HEK293 (cell line): ENCODE measurements around the gene KRTCAP2.

ENCODE experiments used
- HOXD13 ChIP-seq: sonication (generic); formaldehyde crosslinking; IDR thresholded peaks from 2 replicates; pipeline ENCODE4 v1.8.0; 2022; ENCODE audit warnings: missing genetic modification reagents, borderline replicate concordance
- KLF1 ChIP-seq: fragments of 450-650 bp; formaldehyde crosslinking; IDR thresholded peaks from 2 replicates; pipeline ENCODE4 v1.5.1; 2016; ENCODE audit warnings: missing biosample characterization, missing genetic modification characterization
- KLF9 ChIP-seq: fragments of 450-650 bp; formaldehyde crosslinking; IDR thresholded peaks from 2 replicates; pipeline ENCODE4 v1.5.1; 2016; ENCODE audit warnings: missing biosample characterization, missing genetic modification characterization, low read depth
- MZF1 ChIP-seq: fragments of 450-650 bp; formaldehyde crosslinking; IDR thresholded peaks from 2 replicates; pipeline ENCODE4 v1.5.1; 2017; ENCODE audit warnings: missing biosample characterization, missing genetic modification characterization, borderline replicate concordance
- OVOL3 ChIP-seq: fragments of 450-650 bp; formaldehyde crosslinking; IDR thresholded peaks from 2 replicates; pipeline ENCODE4 v1.5.1; 2016; ENCODE audit warnings: missing biosample characterization, missing genetic modification characterization
- SETDB1 ChIP-seq: IDR thresholded peaks from one replicate; pipeline ENCODE4 v1.6.1; 2017; ENCODE audit warnings: mild to moderate bottlenecking, low read length, moderate library complexity, mixed read lengths; ENCODE audit not compliant: insufficient read length
- ZFP37 ChIP-seq: fragments of 450-650 bp; formaldehyde crosslinking; IDR thresholded peaks from 2 replicates; pipeline ENCODE4 v1.5.1; 2016; ENCODE audit warnings: missing biosample characterization, missing genetic modification characterization
- ZFP41 ChIP-seq: fragments of 450-650 bp; formaldehyde crosslinking; IDR thresholded peaks from 2 replicates; pipeline ENCODE4 v1.5.1; 2016; ENCODE audit warnings: missing biosample characterization, missing genetic modification characterization, borderline replicate concordance
- ZNF2 ChIP-seq: fragments of 450-650 bp; formaldehyde crosslinking; IDR thresholded peaks from 2 replicates; pipeline ENCODE4 v1.5.1; 2016; ENCODE audit warnings: missing biosample characterization, missing genetic modification characterization
- ZNF214 ChIP-seq: fragments of 450-650 bp; formaldehyde crosslinking; IDR thresholded peaks from 2 replicates; pipeline ENCODE4 v1.5.1; 2017; ENCODE audit warnings: missing biosample characterization, mild to moderate bottlenecking, missing genetic modification characterization, borderline replicate concordance
- ZNF248 ChIP-seq: fragments of 450-650 bp; formaldehyde crosslinking; IDR thresholded peaks from 2 replicates; pipeline ENCODE4 v1.5.1; 2017; ENCODE audit warnings: missing biosample characterization, missing genetic modification characterization
- ZNF341 ChIP-seq: fragments of 450-650 bp; formaldehyde crosslinking; IDR thresholded peaks from 2 replicates; pipeline ENCODE4; 2016; ENCODE audit warnings: low read depth, missing biosample characterization, missing genetic modification characterization
- ZNF366 ChIP-seq: fragments of 450-650 bp; formaldehyde crosslinking; conservative IDR thresholded peaks from 2 replicates; pipeline ENCODE4 v1.5.1; 2016; ENCODE audit warnings: missing biosample characterization, missing genetic modification characterization
- ZNF501 ChIP-seq: fragments of 450-650 bp; formaldehyde crosslinking; IDR thresholded peaks from 2 replicates; pipeline ENCODE4 v1.5.1; 2016; ENCODE audit warnings: missing biosample characterization, missing genetic modification characterization
- ZNF701 ChIP-seq: fragments of 450-650 bp; formaldehyde crosslinking; IDR thresholded peaks from 2 replicates; pipeline ENCODE4 v1.5.1; 2016; ENCODE audit warnings: missing biosample characterization, missing genetic modification characterization
- ZSCAN30 ChIP-seq: fragments of 450-650 bp; IDR thresholded peaks from 2 replicates; pipeline ENCODE4 v1.5.1; 2018; ENCODE audit warnings: missing biosample characterization, mild to moderate bottlenecking, missing genetic modification characterization, moderate library complexity
- TF ChIP-seq, protein P1 (sequence below): fragments of 450-650 bp; formaldehyde crosslinking; optimal IDR thresholded peaks from 2 replicates; pipeline ENCODE3; 2016; ENCODE audit warnings: missing biosample characterization, mild to moderate bottlenecking, missing genetic modification characterization
- TF ChIP-seq, protein P2 (sequence below): fragments of 450-650 bp; formaldehyde crosslinking; IDR thresholded peaks from 2 replicates; pipeline ENCODE4 v1.5.1; 2016; ENCODE audit warnings: missing biosample characterization, missing genetic modification characterization
- TF ChIP-seq, protein P3 (sequence below): fragments of 450-650 bp; formaldehyde crosslinking; IDR thresholded peaks from 2 replicates; pipeline ENCODE4 v1.5.1; 2017; ENCODE audit warnings: missing biosample characterization, mild to moderate bottlenecking, missing genetic modification characterization, moderate library complexity
- TF ChIP-seq, protein P4 (sequence below): fragments of 450-650 bp; formaldehyde crosslinking; IDR thresholded peaks from 2 replicates; pipeline ENCODE4 v1.5.1; 2016; ENCODE audit warnings: missing biosample characterization, missing genetic modification characterization, borderline replicate concordance
- TF ChIP-seq, protein P5 (sequence below): fragments of 450-650 bp; formaldehyde crosslinking; IDR thresholded peaks from 2 replicates; pipeline ENCODE4 v1.5.1; 2017; ENCODE audit warnings: missing biosample characterization, missing genetic modification characterization
- TF ChIP-seq, protein P6 (sequence below): fragments of 450-650 bp; formaldehyde crosslinking; IDR thresholded peaks from 2 replicates; pipeline ENCODE4 v1.5.1; 2016; ENCODE audit warnings: missing biosample characterization, missing genetic modification characterization
- TF ChIP-seq, protein P7 (sequence below): fragments of 450-650 bp; formaldehyde crosslinking; IDR thresholded peaks from 2 replicates; pipeline ENCODE4 v1.5.1; 2016; ENCODE audit warnings: missing biosample characterization, missing genetic modification characterization

The KRTCAP2 gene

DNA sequence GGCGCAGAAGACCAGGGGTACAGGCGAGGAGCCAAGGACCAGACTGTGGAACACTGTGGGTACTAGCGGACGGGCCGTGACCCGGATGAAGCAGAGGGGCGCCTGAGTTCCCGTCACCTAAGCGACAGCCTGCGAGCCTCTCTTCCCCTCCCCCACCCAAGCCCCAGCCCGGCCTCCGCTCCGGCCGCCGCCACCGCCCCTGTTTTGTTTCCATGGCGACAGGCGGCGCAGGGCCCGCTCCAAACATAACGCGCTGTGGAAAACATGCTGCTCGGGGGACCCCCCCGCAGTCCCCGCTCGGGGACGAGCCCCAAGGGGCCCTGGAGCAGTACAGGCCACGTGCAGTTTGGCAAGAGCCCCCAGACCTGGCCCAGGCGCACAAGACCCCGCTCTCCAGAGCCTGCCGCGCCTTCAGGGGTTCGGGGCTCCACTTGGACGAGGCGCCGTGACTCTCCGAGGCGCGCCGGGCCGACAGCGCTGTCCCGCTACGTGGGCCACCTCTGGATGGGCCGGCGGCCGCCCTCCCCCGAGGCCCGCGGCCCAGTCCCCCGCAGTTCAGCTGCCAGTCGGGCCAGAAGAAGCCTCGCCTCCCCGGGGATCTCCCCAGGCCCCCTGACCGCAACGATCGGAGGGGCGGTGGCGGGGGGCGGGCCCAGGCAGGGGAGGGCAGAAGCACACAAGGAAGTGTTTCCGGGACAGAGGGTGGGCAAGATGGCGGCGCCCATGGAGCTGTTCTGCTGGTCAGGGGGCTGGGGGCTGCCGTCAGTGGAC, 35.6 kb upstream of the KRTCAP2 start, which contains the start of gene MTX1 (continued):
- TF ChIP-seq, protein P1, sequence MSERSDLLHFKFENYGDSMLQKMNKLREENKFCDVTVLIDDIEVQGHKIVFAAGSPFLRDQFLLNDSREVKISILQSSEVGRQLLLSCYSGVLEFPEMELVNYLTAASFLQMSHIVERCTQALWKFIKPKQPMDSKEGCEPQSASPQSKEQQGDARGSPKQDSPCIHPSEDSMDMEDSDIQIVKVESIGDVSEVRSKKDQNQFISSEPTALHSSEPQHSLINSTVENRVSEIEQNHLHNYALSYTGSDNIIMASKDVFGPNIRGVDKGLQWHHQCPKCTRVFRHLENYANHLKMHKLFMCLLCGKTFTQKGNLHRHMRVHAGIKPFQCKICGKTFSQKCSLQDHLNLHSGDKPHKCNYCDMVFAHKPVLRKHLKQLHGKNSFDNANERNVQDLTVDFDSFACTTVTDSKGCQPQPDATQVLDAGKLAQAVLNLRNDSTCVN (tag by site-specific recombination): peak; percentile 94
- TF ChIP-seq ZNF366 (tag by site-specific recombination) (no peak), SETDB1 (no peak), ZFP37 (tag by site-specific recombination) (0 out of 2 replicates have a peak, but pooled peaks have one; percentile 8), OVOL3 (tag by site-specific recombination) (0 out of 2 replicates have a peak, but pooled peaks have one; percentile 15), ZSCAN30 (tag by site-specific recombination) (peak; percentile 87), KLF1 (tag by site-specific recombination) (peak; percentile 79), ZFP41 (tag by site-specific recombination) (no peak), KLF9 (tag by site-specific recombination) (peak; percentile 93), MZF1 (no peak), ZNF2 (no peak), ZNF701 (tag by site-specific recombination) (no peak), ZNF248 (no peak), ZNF501 (peak; percentile 56), ZNF341 (tag by site-specific recombination) (peak; percentile 83), ZNF214 (no peak), HOXD13 (CRISPR knock-in tag) (no peak)
- TF ChIP-seq, protein P2, sequence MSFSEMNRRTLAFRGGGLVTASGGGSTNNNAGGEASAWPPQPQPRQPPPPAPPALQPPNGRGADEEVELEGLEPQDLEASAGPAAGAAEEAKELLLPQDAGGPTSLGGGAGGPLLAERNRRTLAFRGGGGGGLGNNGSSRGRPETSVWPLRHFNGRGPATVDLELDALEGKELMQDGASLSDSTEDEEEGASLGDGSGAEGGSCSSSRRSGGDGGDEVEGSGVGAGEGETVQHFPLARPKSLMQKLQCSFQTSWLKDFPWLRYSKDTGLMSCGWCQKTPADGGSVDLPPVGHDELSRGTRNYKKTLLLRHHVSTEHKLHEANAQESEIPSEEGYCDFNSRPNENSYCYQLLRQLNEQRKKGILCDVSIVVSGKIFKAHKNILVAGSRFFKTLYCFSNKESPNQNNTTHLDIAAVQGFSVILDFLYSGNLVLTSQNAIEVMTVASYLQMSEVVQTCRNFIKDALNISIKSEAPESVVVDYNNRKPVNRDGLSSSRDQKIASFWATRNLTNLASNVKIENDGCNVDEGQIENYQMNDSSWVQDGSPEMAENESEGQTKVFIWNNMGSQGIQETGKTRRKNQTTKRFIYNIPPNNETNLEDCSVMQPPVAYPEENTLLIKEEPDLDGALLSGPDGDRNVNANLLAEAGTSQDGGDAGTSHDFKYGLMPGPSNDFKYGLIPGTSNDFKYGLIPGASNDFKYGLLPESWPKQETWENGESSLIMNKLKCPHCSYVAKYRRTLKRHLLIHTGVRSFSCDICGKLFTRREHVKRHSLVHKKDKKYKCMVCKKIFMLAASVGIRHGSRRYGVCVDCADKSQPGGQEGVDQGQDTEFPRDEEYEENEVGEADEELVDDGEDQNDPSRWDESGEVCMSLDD (tag by site-specific recombination): peak; percentile 99
- TF ChIP-seq, protein P3, sequence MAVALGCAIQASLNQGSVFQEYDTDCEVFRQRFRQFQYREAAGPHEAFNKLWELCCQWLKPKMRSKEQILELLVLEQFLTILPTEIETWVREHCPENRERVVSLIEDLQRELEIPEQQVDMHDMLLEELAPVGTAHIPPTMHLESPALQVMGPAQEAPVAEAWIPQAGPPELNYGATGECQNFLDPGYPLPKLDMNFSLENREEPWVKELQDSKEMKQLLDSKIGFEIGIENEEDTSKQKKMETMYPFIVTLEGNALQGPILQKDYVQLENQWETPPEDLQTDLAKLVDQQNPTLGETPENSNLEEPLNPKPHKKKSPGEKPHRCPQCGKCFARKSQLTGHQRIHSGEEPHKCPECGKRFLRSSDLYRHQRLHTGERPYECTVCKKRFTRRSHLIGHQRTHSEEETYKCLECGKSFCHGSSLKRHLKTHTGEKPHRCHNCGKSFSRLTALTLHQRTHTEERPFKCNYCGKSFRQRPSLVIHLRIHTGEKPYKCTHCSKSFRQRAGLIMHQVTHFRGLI (tag by site-specific recombination): peak; percentile 31; the same call in 1 of the 2 replicates
- TF ChIP-seq, protein P4, sequence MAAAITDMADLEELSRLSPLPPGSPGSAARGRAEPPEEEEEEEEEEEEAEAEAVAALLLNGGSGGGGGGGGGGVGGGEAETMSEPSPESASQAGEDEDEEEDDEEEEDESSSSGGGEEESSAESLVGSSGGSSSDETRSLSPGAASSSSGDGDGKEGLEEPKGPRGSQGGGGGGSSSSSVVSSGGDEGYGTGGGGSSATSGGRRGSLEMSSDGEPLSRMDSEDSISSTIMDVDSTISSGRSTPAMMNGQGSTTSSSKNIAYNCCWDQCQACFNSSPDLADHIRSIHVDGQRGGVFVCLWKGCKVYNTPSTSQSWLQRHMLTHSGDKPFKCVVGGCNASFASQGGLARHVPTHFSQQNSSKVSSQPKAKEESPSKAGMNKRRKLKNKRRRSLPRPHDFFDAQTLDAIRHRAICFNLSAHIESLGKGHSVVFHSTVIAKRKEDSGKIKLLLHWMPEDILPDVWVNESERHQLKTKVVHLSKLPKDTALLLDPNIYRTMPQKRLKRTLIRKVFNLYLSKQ (tag by site-specific recombination): 0 out of 2 replicates have a peak, but pooled peaks have one; percentile 38
- TF ChIP-seq, protein P5, sequence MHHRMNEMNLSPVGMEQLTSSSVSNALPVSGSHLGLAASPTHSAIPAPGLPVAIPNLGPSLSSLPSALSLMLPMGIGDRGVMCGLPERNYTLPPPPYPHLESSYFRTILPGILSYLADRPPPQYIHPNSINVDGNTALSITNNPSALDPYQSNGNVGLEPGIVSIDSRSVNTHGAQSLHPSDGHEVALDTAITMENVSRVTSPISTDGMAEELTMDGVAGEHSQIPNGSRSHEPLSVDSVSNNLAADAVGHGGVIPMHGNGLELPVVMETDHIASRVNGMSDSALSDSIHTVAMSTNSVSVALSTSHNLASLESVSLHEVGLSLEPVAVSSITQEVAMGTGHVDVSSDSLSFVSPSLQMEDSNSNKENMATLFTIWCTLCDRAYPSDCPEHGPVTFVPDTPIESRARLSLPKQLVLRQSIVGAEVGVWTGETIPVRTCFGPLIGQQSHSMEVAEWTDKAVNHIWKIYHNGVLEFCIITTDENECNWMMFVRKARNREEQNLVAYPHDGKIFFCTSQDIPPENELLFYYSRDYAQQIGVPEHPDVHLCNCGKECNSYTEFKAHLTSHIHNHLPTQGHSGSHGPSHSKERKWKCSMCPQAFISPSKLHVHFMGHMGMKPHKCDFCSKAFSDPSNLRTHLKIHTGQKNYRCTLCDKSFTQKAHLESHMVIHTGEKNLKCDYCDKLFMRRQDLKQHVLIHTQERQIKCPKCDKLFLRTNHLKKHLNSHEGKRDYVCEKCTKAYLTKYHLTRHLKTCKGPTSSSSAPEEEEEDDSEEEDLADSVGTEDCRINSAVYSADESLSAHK (tag by site-specific recombination): peak; percentile 33; the same call in 1 of the 2 replicates
- TF ChIP-seq, protein P6, sequence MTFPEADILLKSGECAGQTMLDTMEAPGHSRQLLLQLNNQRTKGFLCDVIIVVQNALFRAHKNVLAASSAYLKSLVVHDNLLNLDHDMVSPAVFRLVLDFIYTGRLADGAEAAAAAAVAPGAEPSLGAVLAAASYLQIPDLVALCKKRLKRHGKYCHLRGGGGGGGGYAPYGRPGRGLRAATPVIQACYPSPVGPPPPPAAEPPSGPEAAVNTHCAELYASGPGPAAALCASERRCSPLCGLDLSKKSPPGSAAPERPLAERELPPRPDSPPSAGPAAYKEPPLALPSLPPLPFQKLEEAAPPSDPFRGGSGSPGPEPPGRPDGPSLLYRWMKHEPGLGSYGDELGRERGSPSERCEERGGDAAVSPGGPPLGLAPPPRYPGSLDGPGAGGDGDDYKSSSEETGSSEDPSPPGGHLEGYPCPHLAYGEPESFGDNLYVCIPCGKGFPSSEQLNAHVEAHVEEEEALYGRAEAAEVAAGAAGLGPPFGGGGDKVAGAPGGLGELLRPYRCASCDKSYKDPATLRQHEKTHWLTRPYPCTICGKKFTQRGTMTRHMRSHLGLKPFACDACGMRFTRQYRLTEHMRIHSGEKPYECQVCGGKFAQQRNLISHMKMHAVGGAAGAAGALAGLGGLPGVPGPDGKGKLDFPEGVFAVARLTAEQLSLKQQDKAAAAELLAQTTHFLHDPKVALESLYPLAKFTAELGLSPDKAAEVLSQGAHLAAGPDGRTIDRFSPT (tag by site-specific recombination): no peak
- TF ChIP-seq, protein P7, sequence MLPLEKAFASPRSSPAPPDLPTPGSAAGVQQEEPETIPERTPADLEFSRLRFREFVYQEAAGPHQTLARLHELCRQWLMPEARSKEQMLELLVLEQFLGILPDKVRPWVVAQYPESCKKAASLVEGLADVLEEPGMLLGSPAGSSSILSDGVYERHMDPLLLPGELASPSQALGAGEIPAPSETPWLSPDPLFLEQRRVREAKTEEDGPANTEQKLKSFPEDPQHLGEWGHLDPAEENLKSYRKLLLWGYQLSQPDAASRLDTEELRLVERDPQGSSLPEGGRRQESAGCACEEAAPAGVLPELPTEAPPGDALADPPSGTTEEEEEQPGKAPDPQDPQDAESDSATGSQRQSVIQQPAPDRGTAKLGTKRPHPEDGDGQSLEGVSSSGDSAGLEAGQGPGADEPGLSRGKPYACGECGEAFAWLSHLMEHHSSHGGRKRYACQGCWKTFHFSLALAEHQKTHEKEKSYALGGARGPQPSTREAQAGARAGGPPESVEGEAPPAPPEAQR (tag by site-specific recombination): no peak
